HEK293 (cell line): Measurements from ENCODE around the gene CFL1.

ENCODE experiments used
- OSR2 ChIP-seq: fragments of 450-650 bp; formaldehyde crosslinking; IDR thresholded peaks from 2 replicates; pipeline ENCODE4 v1.5.1; 2016; ENCODE audit warnings: missing biosample characterization, missing genetic modification characterization
- PBX3 ChIP-seq: sonication (generic); formaldehyde crosslinking; IDR thresholded peaks from 2 replicates; pipeline ENCODE4 v1.8.1; 2022; ENCODE audit warnings: mild to moderate bottlenecking, moderate library complexity, missing genetic modification reagents
- RBAK ChIP-seq: fragments of 450-650 bp; formaldehyde crosslinking; IDR thresholded peaks from 2 replicates; pipeline ENCODE4 v1.5.1; 2016; ENCODE audit warnings: missing biosample characterization, missing genetic modification characterization
- SETDB1 ChIP-seq: IDR thresholded peaks from one replicate; pipeline ENCODE4 v1.6.1; 2017; ENCODE audit warnings: mild to moderate bottlenecking, low read length, moderate library complexity, mixed read lengths; ENCODE audit not compliant: insufficient read length
- SP3 ChIP-seq: fragments of 450-650 bp; formaldehyde crosslinking; IDR thresholded peaks from 2 replicates; pipeline ENCODE4 v1.5.1; 2016; ENCODE audit warnings: missing biosample characterization, missing genetic modification characterization
- ZBTB17 ChIP-seq: fragments of 450-650 bp; formaldehyde crosslinking; IDR thresholded peaks from 2 replicates; pipeline ENCODE4 v1.5.1; 2016; ENCODE audit warnings: missing biosample characterization, missing genetic modification characterization
- ZBTB20 ChIP-seq: fragments of 450-650 bp; formaldehyde crosslinking; IDR thresholded peaks from 2 replicates; pipeline ENCODE4 v1.5.1; 2016; ENCODE audit warnings: missing biosample characterization, missing genetic modification characterization
- ZFP41 ChIP-seq: fragments of 450-650 bp; formaldehyde crosslinking; IDR thresholded peaks from 2 replicates; pipeline ENCODE4 v1.5.1; 2016; ENCODE audit warnings: missing biosample characterization, missing genetic modification characterization, borderline replicate concordance
- ZNF10 ChIP-seq: fragments of 450-650 bp; formaldehyde crosslinking; IDR thresholded peaks from 2 replicates; pipeline ENCODE4 v1.5.1; 2017; ENCODE audit warnings: missing biosample characterization, missing genetic modification characterization
- ZNF140 ChIP-seq: fragments of 450-650 bp; formaldehyde crosslinking; IDR thresholded peaks from 2 replicates; pipeline ENCODE4 v1.5.1; 2016; ENCODE audit warnings: missing biosample characterization, missing genetic modification characterization
- ZNF148 ChIP-seq: fragments of 450-650 bp; formaldehyde crosslinking; IDR thresholded peaks from 2 replicates; pipeline ENCODE4 v1.5.0; 2017; ENCODE audit warnings: missing biosample characterization, missing genetic modification characterization, borderline replicate concordance
- ZNF18 ChIP-seq: fragments of 450-650 bp; formaldehyde crosslinking; IDR thresholded peaks from 2 replicates; pipeline ENCODE4 v1.5.1; 2016; ENCODE audit warnings: missing biosample characterization, missing genetic modification characterization
- ZNF2 ChIP-seq: fragments of 450-650 bp; formaldehyde crosslinking; IDR thresholded peaks from 2 replicates; pipeline ENCODE4 v1.5.1; 2016; ENCODE audit warnings: missing biosample characterization, missing genetic modification characterization
- ZNF214 ChIP-seq: fragments of 450-650 bp; formaldehyde crosslinking; IDR thresholded peaks from 2 replicates; pipeline ENCODE4 v1.5.1; 2017; ENCODE audit warnings: missing biosample characterization, mild to moderate bottlenecking, missing genetic modification characterization, borderline replicate concordance
- ZNF223 ChIP-seq: fragments of 450-650 bp; formaldehyde crosslinking; IDR thresholded peaks from 2 replicates; pipeline ENCODE4 v1.5.1; 2016; ENCODE audit warnings: missing biosample characterization, missing genetic modification characterization
- ZNF302 ChIP-seq: fragments of 450-650 bp; formaldehyde crosslinking; IDR thresholded peaks from 2 replicates; pipeline ENCODE4 v1.5.1; 2016; ENCODE audit warnings: missing biosample characterization, missing genetic modification characterization, low read depth
- ZNF350 ChIP-seq: fragments of 450-650 bp; formaldehyde crosslinking; IDR thresholded peaks from 2 replicates; pipeline ENCODE4 v1.5.0; 2017; ENCODE audit warnings: missing biosample characterization, mild to moderate bottlenecking, missing genetic modification characterization
- ZNF433 ChIP-seq: fragments of 450-650 bp; formaldehyde crosslinking; IDR thresholded peaks from 2 replicates; pipeline ENCODE4 v1.5.1; 2016; ENCODE audit warnings: missing biosample characterization, missing genetic modification characterization, low read depth
- ZNF548 ChIP-seq: fragments of 450-650 bp; formaldehyde crosslinking; IDR thresholded peaks from 2 replicates; pipeline ENCODE4 v1.5.1; 2016; ENCODE audit warnings: missing biosample characterization, missing genetic modification characterization
- ZNF571 ChIP-seq: fragments of 450-650 bp; formaldehyde crosslinking; IDR thresholded peaks from 2 replicates; pipeline ENCODE4 v1.5.0; 2017; ENCODE audit warnings: missing biosample characterization, missing genetic modification characterization
- ZNF623 ChIP-seq: fragments of 450-650 bp; formaldehyde crosslinking; IDR thresholded peaks from 2 replicates; pipeline ENCODE4 v1.5.1; 2016; ENCODE audit warnings: missing biosample characterization, missing genetic modification characterization
- ZNF747 ChIP-seq: fragments of 450-650 bp; formaldehyde crosslinking; IDR thresholded peaks from 2 replicates; pipeline ENCODE4 v1.5.1; 2016; ENCODE audit warnings: missing biosample characterization, missing genetic modification characterization
- ZSCAN18 ChIP-seq: fragments of 450-650 bp; formaldehyde crosslinking; IDR thresholded peaks from 2 replicates; pipeline ENCODE4 v1.5.1; 2016; ENCODE audit warnings: missing biosample characterization, missing genetic modification characterization
- TF ChIP-seq, protein P1 (sequence below): fragments of 450-650 bp; formaldehyde crosslinking; conservative IDR thresholded peaks from 2 replicates; pipeline ENCODE4 v1.5.1; 2016; ENCODE audit warnings: low read depth, missing biosample characterization, missing genetic modification characterization
- TF ChIP-seq, protein P2 (sequence below): fragments of 450-650 bp; formaldehyde crosslinking; IDR thresholded peaks from 2 replicates; pipeline ENCODE4 v1.5.1; 2016; ENCODE audit warnings: missing biosample characterization, missing genetic modification characterization, borderline replicate concordance
- TF ChIP-seq, protein P3 (sequence below): IDR thresholded peaks from 2 replicates; pipeline ENCODE4 v1.6.1; 2011; ENCODE audit warnings: mild to moderate bottlenecking, low read depth, low read length, borderline replicate concordance

CFL1 gene

GRCh38 chr11:65860278-65861164 is 2.5 kb upstream of the CFL1 start, which contains the start of gene MUS81 (continued):
- TF ChIP-seq ZNF18 (tag by site-specific recombination) (no peak), ZNF223 (tag by site-specific recombination) (no peak), ZBTB17 (tag by site-specific recombination) (peak; percentile 82), ZNF140 (tag by site-specific recombination) (no peak), ZNF747 (no peak), SP3 (tag by site-specific recombination) (peak; percentile 76), ZNF2 (tag by site-specific recombination) (peak; percentile 31; the same call in 1 of the 2 replicates), ZNF548 (no peak), ZNF302 (tag by site-specific recombination) (no peak), ZNF433 (no peak), ZFP41 (tag by site-specific recombination) (no peak), PBX3 (CRISPR knock-in tag) (peak; percentile 78), ZNF214 (tag by site-specific recombination) (no peak), ZNF623 (tag by site-specific recombination) (0 out of 2 replicates have a peak, but pooled peaks have one; percentile 20), RBAK (tag by site-specific recombination) (no peak), ZNF148 (tag by site-specific recombination) (no peak), ZNF571 (no peak), SETDB1 (no peak), ZNF10 (tag by site-specific recombination) (0 out of 2 replicates have a peak, but pooled peaks have one; percentile 28), ZNF350 (tag by site-specific recombination) (no peak), ZSCAN18 (tag by site-specific recombination) (no peak), OSR2 (no peak), ZBTB20 (peak; percentile 88)
- TF ChIP-seq, protein P1, sequence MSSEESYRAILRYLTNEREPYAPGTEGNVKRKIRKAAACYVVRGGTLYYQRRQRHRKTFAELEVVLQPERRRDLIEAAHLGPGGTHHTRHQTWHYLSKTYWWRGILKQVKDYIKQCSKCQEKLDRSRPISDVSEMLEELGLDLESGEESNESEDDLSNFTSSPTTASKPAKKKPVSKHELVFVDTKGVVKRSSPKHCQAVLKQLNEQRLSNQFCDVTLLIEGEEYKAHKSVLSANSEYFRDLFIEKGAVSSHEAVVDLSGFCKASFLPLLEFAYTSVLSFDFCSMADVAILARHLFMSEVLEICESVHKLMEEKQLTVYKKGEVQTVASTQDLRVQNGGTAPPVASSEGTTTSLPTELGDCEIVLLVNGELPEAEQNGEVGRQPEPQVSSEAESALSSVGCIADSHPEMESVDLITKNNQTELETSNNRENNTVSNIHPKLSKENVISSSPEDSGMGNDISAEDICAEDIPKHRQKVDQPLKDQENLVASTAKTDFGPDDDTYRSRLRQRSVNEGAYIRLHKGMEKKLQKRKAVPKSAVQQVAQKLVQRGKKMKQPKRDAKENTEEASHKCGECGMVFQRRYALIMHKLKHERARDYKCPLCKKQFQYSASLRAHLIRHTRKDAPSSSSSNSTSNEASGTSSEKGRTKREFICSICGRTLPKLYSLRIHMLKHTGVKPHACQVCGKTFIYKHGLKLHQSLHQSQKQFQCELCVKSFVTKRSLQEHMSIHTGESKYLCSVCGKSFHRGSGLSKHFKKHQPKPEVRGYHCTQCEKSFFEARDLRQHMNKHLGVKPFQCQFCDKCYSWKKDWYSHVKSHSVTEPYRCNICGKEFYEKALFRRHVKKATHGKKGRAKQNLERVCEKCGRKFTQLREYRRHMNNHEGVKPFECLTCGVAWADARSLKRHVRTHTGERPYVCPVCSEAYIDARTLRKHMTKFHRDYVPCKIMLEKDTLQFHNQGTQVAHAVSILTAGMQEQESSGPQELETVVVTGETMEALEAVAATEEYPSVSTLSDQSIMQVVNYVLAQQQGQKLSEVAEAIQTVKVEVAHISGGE (tag by site-specific recombination): peak; percentile 92
- TF ChIP-seq, protein P2, sequence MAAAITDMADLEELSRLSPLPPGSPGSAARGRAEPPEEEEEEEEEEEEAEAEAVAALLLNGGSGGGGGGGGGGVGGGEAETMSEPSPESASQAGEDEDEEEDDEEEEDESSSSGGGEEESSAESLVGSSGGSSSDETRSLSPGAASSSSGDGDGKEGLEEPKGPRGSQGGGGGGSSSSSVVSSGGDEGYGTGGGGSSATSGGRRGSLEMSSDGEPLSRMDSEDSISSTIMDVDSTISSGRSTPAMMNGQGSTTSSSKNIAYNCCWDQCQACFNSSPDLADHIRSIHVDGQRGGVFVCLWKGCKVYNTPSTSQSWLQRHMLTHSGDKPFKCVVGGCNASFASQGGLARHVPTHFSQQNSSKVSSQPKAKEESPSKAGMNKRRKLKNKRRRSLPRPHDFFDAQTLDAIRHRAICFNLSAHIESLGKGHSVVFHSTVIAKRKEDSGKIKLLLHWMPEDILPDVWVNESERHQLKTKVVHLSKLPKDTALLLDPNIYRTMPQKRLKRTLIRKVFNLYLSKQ (tag by site-specific recombination): no peak
- TF ChIP-seq, protein P3, sequence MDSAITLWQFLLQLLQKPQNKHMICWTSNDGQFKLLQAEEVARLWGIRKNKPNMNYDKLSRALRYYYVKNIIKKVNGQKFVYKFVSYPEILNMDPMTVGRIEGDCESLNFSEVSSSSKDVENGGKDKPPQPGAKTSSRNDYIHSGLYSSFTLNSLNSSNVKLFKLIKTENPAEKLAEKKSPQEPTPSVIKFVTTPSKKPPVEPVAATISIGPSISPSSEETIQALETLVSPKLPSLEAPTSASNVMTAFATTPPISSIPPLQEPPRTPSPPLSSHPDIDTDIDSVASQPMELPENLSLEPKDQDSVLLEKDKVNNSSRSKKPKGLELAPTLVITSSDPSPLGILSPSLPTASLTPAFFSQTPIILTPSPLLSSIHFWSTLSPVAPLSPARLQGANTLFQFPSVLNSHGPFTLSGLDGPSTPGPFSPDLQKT: no peak
